Lower leg skin (tissue), 4 donors: ENCODE measurements around the gene MAN1C1. TPM values are rescaled to one million over a fixed set of nuclear protein-coding genes. Genes with fewer than 3 reads are reported as not detected.

Experiments
- DNase-seq, 2 donors: peaks; one replicate each; pipeline ENCODE4 v3.0.0-alpha.2; 2019; ENCODE audit warnings: low spot score in 2 of 2
- H3K4me3 ChIP-seq: fragments of 200-600 bp; sonication (generic); 2 replicates; pipeline ENCODE4 v1.5.1; 2017; ENCODE audit warnings: mild to moderate bottlenecking, low read depth; ENCODE audit not compliant: poor library complexity, severe bottlenecking
- POLR2A ChIP-seq, 2 donors: fragments of 450-650 bp; IDR thresholded peaks; one replicate each; pipeline ENCODE4 v1.6.1; 2016 to 2017; ENCODE audit warnings: antibody characterized with exemption in 2 of 2, mild to moderate bottlenecking in 1 of 2, moderate library complexity in 1 of 2
- WGBS, 2 donors: methylation state at CpG; one replicate each; pipeline ENCODE4 v1.1.5; 2018; 5-methylcytosine and 5-hydroxymethylcytosine counted together
- intact Hi-C: fragments of 100-400 bp; cut with DNase I; formaldehyde crosslinking; loops from one replicate; pipeline ENCODE4 v1.15.0; 2023; ENCODE audit warnings: low total_unique reads
- total RNA-seq, 4 donors: library from RNA; depleted of rRNA; stranded (reverse); fragments of >200 nt; gene quantifications; one replicate each; pipeline ENCODE4 v1.1.0, GENCODE V29; 2016
- TF ChIP-seq, protein P1 (sequence below), 3 donors: fragments of 450-650 bp; IDR thresholded peaks; one replicate each; pipeline ENCODE4 v1.5.1; 2016; ENCODE audit warnings: antibody characterized with exemption in 3 of 3, mild to moderate bottlenecking in 3 of 3, moderate library complexity in 2 of 3

MAN1C1 gene
- total RNA-seq, 4 donors from 2014 or later, result 5.9 to 7.3 (median 6.6) TPM

GRCh38 chr1:25825605-25826004 is 209.0 kb downstream of the MAN1C1 start:
- H3K4me3 ChIP-seq, result no peak overlapping the region
- no peak for TF ChIP-seq POLR2A (IDR thresholded peaks at IDR 0.05)
- TF ChIP-seq, protein P1, sequence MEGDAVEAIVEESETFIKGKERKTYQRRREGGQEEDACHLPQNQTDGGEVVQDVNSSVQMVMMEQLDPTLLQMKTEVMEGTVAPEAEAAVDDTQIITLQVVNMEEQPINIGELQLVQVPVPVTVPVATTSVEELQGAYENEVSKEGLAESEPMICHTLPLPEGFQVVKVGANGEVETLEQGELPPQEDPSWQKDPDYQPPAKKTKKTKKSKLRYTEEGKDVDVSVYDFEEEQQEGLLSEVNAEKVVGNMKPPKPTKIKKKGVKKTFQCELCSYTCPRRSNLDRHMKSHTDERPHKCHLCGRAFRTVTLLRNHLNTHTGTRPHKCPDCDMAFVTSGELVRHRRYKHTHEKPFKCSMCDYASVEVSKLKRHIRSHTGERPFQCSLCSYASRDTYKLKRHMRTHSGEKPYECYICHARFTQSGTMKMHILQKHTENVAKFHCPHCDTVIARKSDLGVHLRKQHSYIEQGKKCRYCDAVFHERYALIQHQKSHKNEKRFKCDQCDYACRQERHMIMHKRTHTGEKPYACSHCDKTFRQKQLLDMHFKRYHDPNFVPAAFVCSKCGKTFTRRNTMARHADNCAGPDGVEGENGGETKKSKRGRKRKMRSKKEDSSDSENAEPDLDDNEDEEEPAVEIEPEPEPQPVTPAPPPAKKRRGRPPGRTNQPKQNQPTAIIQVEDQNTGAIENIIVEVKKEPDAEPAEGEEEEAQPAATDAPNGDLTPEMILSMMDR (IDR thresholded peaks at IDR 0.05), result no peak
- intact Hi-C loops, result no loop called here
- 85 to 93% methylated on average over 2 of the region's 2 CpGs for WGBS, 2 donors
- DNase-seq, result no peak

GRCh38 chr1:25826571-25826970 is 210.0 kb downstream of the MAN1C1 start:
- TF ChIP-seq, protein P1 (IDR thresholded peaks at IDR 0.05), result no peak
- TF ChIP-seq POLR2A (IDR thresholded peaks at IDR 0.05), result no peak
- no peak overlapping the region for H3K4me3 ChIP-seq
- intact Hi-C loops, result no loop called here
- 72 to 89% methylated on average over 7 to 10 of the region's 10 CpGs for WGBS, 2 donors
- no peak for DNase-seq

DNA sequence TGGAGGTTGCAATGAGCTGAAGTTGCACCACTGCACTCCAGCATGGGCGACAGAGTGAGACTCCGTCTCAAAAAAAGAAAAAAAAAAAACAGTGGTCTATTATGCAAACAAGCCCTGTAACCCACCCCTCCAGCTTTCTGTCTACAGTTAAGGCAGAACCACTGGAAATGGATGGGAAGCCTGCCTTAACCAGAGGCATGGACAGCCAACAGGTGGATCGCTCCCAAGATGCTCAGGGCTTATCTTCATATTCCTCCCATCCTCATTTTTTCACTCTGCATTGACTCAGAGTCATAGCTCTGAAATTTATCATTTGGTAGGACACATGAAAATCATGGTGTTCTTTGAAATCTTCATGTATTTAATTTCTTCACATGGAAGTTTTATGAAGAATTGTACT is 211.9 kb downstream of the MAN1C1 start:
- DNase-seq, result no peak
- TF ChIP-seq POLR2A (IDR thresholded peaks at IDR 0.05), result no peak
- TF ChIP-seq, protein P1 (IDR thresholded peaks at IDR 0.05), result no peak
- H3K4me3 ChIP-seq, result no peak overlapping the region
- intact Hi-C loops, result no loop called here
- WGBS, 2 donors, result 59 to 64% methylated on average over 3 of the region's 3 CpGs

- no peak for TF ChIP-seq POLR2A (IDR thresholded peaks at IDR 0.05)
- TF ChIP-seq, protein P1 (IDR thresholded peaks at IDR 0.05), result no peak
These were observed 212.5 kb downstream of the MAN1C1 start for GRCh38 chr1:25829046-25829445.

GRCh38 chr1:25831569-25832196 is 215.1 kb downstream of the MAN1C1 start:
- TF ChIP-seq, protein P1 (IDR thresholded peaks at IDR 0.05), result no peak
- no peak for TF ChIP-seq POLR2A (IDR thresholded peaks at IDR 0.05)
- 62 to 66% methylated on average over 5 of the region's 5 CpGs for WGBS, 2 donors
- H3K4me3 ChIP-seq, result no peak overlapping the region
- DNase-seq, result no peak
- intact Hi-C loops, result loop anchor here (10.0 kb wide), 1 partner anchor 163 kb away; the partner anchor contains the start of gene PAFAH2

More at GRCh38 chr1:25829046-25829445, 212.5 kb downstream of the MAN1C1 start:
- 75 to 79% methylated on average over 1 of the region's 1 CpG for WGBS, 2 donors
- no peak for DNase-seq
- H3K4me3 ChIP-seq, result no peak overlapping the region
- intact Hi-C loops, result no loop called here
